GM10266 (cell line): ENCODE measurements around the gene RGL3.

ENCODE experiments used
- DNase-seq: peaks from one replicate; pipeline ENCODE4 v3.0.0; 2012; ENCODE audit errors: extremely low spot score
- CTCF ChIP-seq: IDR thresholded peaks from 2 replicates; pipeline ENCODE4 v1.5.1; 2012; ENCODE audit warnings: mild to moderate bottlenecking, low read depth; ENCODE audit not compliant: control insufficient read depth, insufficient read depth; ENCODE audit errors: missing control alignments

RGL3 gene

GRCh38 chr19:11346104-11346940 lies 72.8 kb downstream of the RGL3 start, which contains the start of the genes CCDC159 and TMEM205:
Gene CCDC159 (plus strand): TSS chr19:11346519. CDS start chr19:11346607, 88 bp downstream.
Gene TMEM205 (minus strand): TSS chr19:11346268. CDS start chr19:11345619, 649 bp downstream.
- DNase-seq = peak; percentile 97
- TF ChIP-seq CTCF = peak; percentile 29

- DNase-seq = no peak
Measured at GRCh38 chr19:11345122-11345803, 73.9 kb downstream of the RGL3 start.

More at GRCh38 chr19:11345122-11345803, 73.9 kb downstream of the RGL3 start:
- no peak for TF ChIP-seq CTCF
